K562 (cell line): ENCODE results near the gene ATRAID.

Experiments
- EZH2 ChIP-seq: IDR thresholded peaks from 2 replicates; pipeline ENCODE4 v1.6.1; 2012; ENCODE audit warnings: low read depth, mild to moderate bottlenecking, inconsistent platforms, low read length, borderline replicate concordance
- RBBP5 ChIP-seq: fragments of 200-600 bp; sonication (generic); IDR thresholded peaks from 2 replicates; pipeline ENCODE4 v1.6.1; 2012; ENCODE audit warnings: borderline replicate concordance, mild to moderate bottlenecking, low read length, control low read depth, inconsistent platforms; ENCODE audit not compliant: insufficient read depth, poor library complexity, severe bottlenecking
- RBM39 ChIP-seq: fragments of 200-400 bp; formaldehyde crosslinking; optimal IDR thresholded peaks from 2 replicates; pipeline ENCODE3; 2018; ENCODE audit warnings: low read depth, low read length
- SMARCA5 ChIP-seq: fragments of 450-650 bp; IDR thresholded peaks from 2 replicates; pipeline ENCODE4 v1.6.1; 2016
- SP1 ChIP-seq: sonication (generic); formaldehyde crosslinking; IDR thresholded peaks from 2 replicates; pipeline ENCODE4 v1.8.1; 2022; ENCODE audit warnings: mild to moderate bottlenecking, missing genetic modification reagents
- TFAM ChIP-seq: fragments of 250-450 bp; sonication (Bioruptor Pico); conservative IDR thresholded peaks from 2 replicates; pipeline ENCODE4 v1.5.0; 2021; ENCODE audit warnings: mild to moderate bottlenecking, moderate library complexity
- TF ChIP-seq, protein P1 (sequence below), 3 experiments: IDR thresholded peaks in 2 of 3; conservative IDR thresholded peaks in 1 of 3; 2 replicates each; pipeline ENCODE4 v1.5.1; 2011 to 2012; ENCODE audit warnings: low read length in 3 of 3, mild to moderate bottlenecking in 3 of 3, control low read depth in 2 of 3, improper control_type of control experiment in 1 of 3, inconsistent platforms in 1 of 3, low read depth in 1 of 3, mixed read lengths in 1 of 3, moderate library complexity in 1 of 3; ENCODE audit not compliant: insufficient read depth in 2 of 3
- TF ChIP-seq, protein P2 (sequence below): fragments of 250-450 bp; sonication (Bioruptor Pico); IDR thresholded peaks from 2 replicates; pipeline ENCODE4 v1.8.0; 2021; ENCODE audit warnings: mild to moderate bottlenecking, moderate library complexity

DNA sequence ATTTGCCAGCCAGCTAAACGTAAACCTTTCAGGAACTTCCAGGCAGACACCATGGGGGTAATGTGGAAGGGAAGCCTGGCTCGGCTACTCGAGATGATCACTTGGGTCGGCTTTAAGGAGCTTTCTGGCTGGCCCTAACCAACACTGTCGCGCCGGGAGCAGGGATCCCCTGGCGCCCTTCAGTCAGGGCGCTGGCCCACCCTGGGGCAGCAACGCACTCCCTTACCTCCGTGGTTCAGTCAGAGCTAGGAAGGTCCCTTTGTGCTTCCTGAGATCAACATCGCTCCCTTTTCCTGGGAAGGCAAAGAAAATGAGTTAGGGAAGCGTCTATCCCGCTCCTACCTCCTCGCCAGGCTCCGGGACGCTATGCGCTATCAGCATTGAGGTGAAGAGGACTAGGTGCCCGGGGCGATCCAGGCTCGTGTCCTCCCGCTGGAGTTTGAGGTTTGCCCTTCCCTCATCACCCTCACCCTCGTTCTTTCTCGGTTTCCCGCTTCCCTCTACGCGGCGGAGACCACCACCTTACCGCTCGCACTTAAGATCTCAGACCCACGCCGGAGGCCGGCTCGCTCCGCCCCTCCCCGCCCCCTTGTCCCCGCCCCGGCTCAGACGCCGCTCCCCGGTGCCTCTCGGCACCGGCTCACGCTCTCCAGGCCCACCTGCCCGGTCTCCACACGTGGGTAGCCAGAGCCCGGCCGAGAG lies 449 bp upstream of the ATRAID start:
- TF ChIP-seq RBM39 (no peak), SP1 (CRISPR knock-in tag) (no peak), TFAM (CRISPR knock-in tag) (no peak), EZH2 (no peak), SMARCA5 (no peak), RBBP5 (no peak)
- TF ChIP-seq, protein P1, sequence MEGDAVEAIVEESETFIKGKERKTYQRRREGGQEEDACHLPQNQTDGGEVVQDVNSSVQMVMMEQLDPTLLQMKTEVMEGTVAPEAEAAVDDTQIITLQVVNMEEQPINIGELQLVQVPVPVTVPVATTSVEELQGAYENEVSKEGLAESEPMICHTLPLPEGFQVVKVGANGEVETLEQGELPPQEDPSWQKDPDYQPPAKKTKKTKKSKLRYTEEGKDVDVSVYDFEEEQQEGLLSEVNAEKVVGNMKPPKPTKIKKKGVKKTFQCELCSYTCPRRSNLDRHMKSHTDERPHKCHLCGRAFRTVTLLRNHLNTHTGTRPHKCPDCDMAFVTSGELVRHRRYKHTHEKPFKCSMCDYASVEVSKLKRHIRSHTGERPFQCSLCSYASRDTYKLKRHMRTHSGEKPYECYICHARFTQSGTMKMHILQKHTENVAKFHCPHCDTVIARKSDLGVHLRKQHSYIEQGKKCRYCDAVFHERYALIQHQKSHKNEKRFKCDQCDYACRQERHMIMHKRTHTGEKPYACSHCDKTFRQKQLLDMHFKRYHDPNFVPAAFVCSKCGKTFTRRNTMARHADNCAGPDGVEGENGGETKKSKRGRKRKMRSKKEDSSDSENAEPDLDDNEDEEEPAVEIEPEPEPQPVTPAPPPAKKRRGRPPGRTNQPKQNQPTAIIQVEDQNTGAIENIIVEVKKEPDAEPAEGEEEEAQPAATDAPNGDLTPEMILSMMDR (IDR thresholded peaks at IDR 0.05 in 2 of 3, conservative IDR thresholded peaks at IDR 0.05 in 1 of 3; ENCODE audit: insufficient read depth in 2 of 3, low read depth in 1 of 3, low read length in 3 of 3) = no peak
- TF ChIP-seq, protein P2, sequence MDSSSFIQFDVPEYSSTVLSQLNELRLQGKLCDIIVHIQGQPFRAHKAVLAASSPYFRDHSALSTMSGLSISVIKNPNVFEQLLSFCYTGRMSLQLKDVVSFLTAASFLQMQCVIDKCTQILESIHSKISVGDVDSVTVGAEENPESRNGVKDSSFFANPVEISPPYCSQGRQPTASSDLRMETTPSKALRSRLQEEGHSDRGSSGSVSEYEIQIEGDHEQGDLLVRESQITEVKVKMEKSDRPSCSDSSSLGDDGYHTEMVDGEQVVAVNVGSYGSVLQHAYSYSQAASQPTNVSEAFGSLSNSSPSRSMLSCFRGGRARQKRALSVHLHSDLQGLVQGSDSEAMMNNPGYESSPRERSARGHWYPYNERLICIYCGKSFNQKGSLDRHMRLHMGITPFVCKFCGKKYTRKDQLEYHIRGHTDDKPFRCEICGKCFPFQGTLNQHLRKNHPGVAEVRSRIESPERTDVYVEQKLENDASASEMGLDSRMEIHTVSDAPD (CRISPR knock-in tag) = no peak
